Aorta (tissue), 5 donors: ENCODE results near the gene ZNF792. TPM values are rescaled to one million over a fixed set of nuclear protein-coding genes. Genes with fewer than 3 reads are reported as not detected.
"Not testable (repeated sequence)": the region's sequence is repeated elsewhere in the genome, so short reads cannot be mapped to it uniquely, and the experiment has no call there.

Experiments used
- ATAC-seq: fragments of 200-7000 bp; cut with Tn5 transposase; one replicate; pipeline ENCODE4 v1.9.1; 2022; ENCODE audit warnings: moderate library complexity; ENCODE audit not compliant: low FRiP score
- DNase-seq, 2 donors: peaks; one replicate each; pipeline ENCODE4 v3.0.0-alpha.2; 2020
- H3K27ac ChIP-seq, 2 donors: one replicate each; pipeline ENCODE4 v1.5.1; 2013; ENCODE audit warnings: low read length in 2 of 2, mild to moderate bottlenecking in 2 of 2, moderate library complexity in 2 of 2, control low read depth in 1 of 2, inconsistent platforms in 1 of 2, low read depth in 1 of 2
- H3K27me3 ChIP-seq, 2 donors: one replicate each; pipeline ENCODE4 v1.6.1; 2013; ENCODE audit warnings: control low read depth in 1 of 2, low read length in 1 of 2, mild to moderate bottlenecking in 1 of 2, moderate library complexity in 1 of 2; ENCODE audit not compliant: insufficient read depth in 2 of 2, control insufficient read depth in 1 of 2
- H3K36me3 ChIP-seq, 2 donors: one replicate each; pipeline ENCODE4 v1.6.1; 2013; ENCODE audit warnings: control low read depth in 1 of 2, low read length in 1 of 2, mild to moderate bottlenecking in 1 of 2; ENCODE audit not compliant: insufficient read depth in 2 of 2, control insufficient read depth in 1 of 2
- H3K4me1 ChIP-seq, 2 donors: one replicate each; pipeline ENCODE4 v1.6.1; 2013; ENCODE audit warnings: low read length in 2 of 2, control low read depth in 1 of 2, mild to moderate bottlenecking in 1 of 2, moderate library complexity in 1 of 2; ENCODE audit not compliant: insufficient read depth in 2 of 2, control insufficient read depth in 1 of 2
- H3K4me3 ChIP-seq, 2 donors: one replicate each; pipeline ENCODE4 v1.5.1; 2013; ENCODE audit warnings: low read length in 2 of 2, control low read depth in 1 of 2, mild to moderate bottlenecking in 1 of 2
- H3K9me3 ChIP-seq: one replicate; pipeline ENCODE4 v1.6.1; 2013; ENCODE audit warnings: mild to moderate bottlenecking, low read length; ENCODE audit not compliant: control insufficient read depth
- WGBS, 2 donors: extraction: QIAGEN DNeasy Blood & Tissue Kit; methylation state at CpG; one replicate each; pipeline ENCODE4 v1.1.7; 2013; 5-methylcytosine and 5-hydroxymethylcytosine counted together
- intact Hi-C, 2 donors: fragments of 100-400 bp; cut with DNase I; formaldehyde crosslinking; loops; one replicate each; pipeline versions ENCODE4 v1.14.2 to v1.15.0; 2022
- polyA plus RNA-seq, 2 donors: library from polyadenylated mRNA; stranded (reverse); fragments of 200-250 nt; gene quantifications; one replicate each; pipeline ENCODE4 v1.2.3, GENCODE V29; 2013
- total RNA-seq, 2 donors: library from RNA; stranded (reverse); fragmentation: NEBNext Ultra II Directional; extraction: Animal tissue kit (Norgen Biotek cat#: 25700); gene quantifications; one replicate each; pipeline ENCODE4 v1.2.1, GENCODE V29; 2021
- donor health status: healthy with polysubstance abuse.
- donor health status: Bipolar disorder and iron deficiency.
- donor health status: DM: no; HTN: no; CAD: no.
- donor health status: DM: no; HTN: no; CAD: no.
- donor health status: DM: yes; HTN: yes; CAD: no.

Gene ZNF792
- total and polyA plus RNA-seq, 4 donors, result 1.0 to 13.5 (median 3.5) TPM

DNA sequence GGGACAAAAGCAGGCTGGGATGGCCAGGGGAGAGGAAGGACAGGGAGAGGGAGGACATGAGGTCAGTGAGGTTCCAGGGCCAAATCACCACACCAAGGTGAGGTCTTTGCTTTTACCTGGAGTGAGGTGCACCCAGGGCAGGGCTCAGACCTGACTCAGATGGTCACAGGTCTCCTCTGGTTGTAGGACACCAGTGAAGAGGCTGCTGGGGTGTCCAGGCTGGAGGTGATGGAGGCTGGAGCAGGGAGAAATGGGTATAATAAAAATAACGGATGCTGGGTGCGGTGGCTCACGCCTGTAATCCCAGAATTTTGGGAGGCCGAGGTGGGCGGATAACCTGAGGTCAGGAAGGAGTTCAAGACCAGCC is 43.0 kb upstream of the ZNF792 start:
- no peaks in the 10 kb centered on the region for H3K4me1 ChIP-seq
- no peak overlapping the region for H3K27ac ChIP-seq
- no peaks in the 10 kb centered on the region for H3K27me3 ChIP-seq
- H3K4me3 ChIP-seq, result no peak overlapping the region
- DNase-seq, result no peak
- 94% methylated on average over 5 of the region's 5 CpGs for WGBS, 2 donors
- ATAC-seq, result no peak
- H3K9me3 ChIP-seq, result no peaks in the 10 kb centered on the region
- intact Hi-C loops, result no loop called here
- peaks cover 0 to 2% of the 10 kb centered on the region in 2 donors for H3K36me3 ChIP-seq

DNA sequence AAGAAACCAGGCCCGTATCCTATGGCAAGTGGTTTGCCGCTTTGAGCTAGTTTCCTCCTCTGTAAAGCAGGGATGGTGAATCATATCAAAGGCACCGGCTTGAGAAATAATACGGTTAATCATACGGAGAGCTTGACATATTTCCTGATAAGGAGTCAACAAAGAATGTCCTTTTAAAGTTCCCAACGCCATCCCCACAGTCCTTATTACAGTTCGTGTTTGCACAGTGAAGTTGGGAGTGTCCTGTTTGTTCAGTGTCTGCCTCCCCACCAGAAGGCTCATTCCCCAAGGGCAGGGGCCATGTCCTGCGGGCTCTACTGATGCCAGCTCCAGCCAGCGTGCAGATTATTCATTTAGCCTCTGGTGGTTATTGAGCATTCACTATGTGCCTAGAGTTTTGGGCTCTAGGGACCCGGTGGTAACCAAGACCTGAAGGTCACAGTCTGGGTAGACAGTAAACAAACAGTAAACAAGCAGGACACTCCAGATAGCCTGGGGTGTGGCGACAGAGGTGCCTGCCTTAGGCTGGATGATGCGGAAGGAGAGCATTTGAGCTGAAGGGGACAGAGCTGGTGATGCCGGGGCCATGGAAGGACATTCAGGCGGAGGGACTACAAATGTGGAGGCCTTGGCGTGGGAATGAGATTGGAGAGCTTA is 42.4 kb upstream of the ZNF792 start:
- H3K36me3 ChIP-seq, result peaks cover 0 to 2% of the 10 kb centered on the region in 2 donors
- intact Hi-C loops, result no loop called here

DNA sequence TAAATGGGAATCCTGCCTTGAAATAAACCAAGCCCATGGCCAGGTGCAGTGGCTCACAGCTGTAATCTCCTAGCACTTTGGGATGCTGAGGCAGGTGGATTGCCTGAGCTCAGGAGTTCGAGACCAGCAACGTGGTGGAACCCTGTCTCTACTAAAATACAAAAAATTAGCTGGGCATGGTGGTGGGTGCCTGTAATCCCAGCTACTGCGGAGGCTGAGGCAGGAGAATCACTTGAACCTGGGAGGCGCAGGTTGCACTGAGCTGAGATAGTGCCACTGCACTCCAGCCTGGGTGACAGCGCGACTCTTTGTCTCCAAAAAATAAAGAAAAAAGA is 41.9 kb upstream of the ZNF792 start:
- intact Hi-C loops, H3K4me1 ChIP-seq, ATAC-seq, H3K4me3 ChIP-seq, H3K36me3 ChIP-seq, H3K9me3 ChIP-seq, DNase-seq, H3K27me3 ChIP-seq, H3K27ac ChIP-seq: not testable (repeated sequence)
- WGBS, 2 donors, result 94 to 95% methylated on average over 6 of the region's 6 CpGs

More for the DNA sequence above, 42.4 kb upstream of the ZNF792 start:
- no peak overlapping the region for H3K27ac ChIP-seq
- H3K4me1 ChIP-seq, result no peaks in the 10 kb centered on the region
- ATAC-seq, result no peak
- no peaks in the 10 kb centered on the region for H3K27me3 ChIP-seq
- DNase-seq, result no peak
- WGBS, 2 donors, result 69 to 70% methylated on average over 15 of the region's 15 CpGs
- no peak overlapping the region for H3K4me3 ChIP-seq
- H3K9me3 ChIP-seq, result no peaks in the 10 kb centered on the region

DNA sequence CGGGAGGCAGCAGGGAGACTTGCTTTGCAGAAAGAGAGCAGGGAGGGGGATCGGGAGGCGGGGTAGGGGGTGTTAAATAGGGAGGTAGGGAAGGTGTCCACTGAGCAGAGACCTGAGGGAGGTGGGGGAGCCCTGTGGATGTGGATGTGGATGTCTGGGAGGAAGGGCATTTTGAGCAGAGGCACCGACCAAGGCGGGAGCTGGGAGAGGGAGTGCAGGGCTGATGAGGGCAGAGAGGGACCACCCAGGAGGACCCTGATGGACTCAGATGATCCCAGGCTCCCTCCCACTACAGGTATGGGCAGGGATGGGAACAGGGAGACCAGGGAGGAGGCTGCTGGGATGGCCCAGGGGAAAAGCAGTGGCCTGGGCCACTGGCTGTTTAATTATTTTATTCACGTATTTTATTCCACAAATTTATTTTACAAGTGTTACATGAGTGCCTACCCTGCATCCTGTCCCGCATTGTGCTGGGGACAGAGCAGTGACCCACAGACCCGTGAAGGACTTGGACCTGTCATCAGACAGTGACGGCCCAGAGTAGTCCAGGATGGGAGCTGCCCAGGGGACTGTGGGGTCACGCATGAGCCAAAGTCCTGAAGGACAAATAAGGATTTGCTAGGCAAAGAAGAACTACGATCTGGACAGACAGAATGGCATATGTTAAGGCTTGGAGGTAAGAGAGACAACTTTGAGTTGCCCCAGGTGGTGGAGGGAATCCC is 41.4 kb upstream of the ZNF792 start:
- no peaks in the 10 kb centered on the region for H3K27me3 ChIP-seq
- intact Hi-C loops, result no loop called here
- H3K9me3 ChIP-seq, result no peaks in the 10 kb centered on the region
- H3K27ac ChIP-seq, result no peak overlapping the region
- peaks cover 0 to 2% of the 10 kb centered on the region in 2 donors for H3K36me3 ChIP-seq
- H3K4me3 ChIP-seq, result no peak overlapping the region
- 84% methylated on average over 11 of the region's 11 CpGs for WGBS, 2 donors
- ATAC-seq (no peak), DNase-seq (no peak)
- no peaks in the 10 kb centered on the region for H3K4me1 ChIP-seq

DNA sequence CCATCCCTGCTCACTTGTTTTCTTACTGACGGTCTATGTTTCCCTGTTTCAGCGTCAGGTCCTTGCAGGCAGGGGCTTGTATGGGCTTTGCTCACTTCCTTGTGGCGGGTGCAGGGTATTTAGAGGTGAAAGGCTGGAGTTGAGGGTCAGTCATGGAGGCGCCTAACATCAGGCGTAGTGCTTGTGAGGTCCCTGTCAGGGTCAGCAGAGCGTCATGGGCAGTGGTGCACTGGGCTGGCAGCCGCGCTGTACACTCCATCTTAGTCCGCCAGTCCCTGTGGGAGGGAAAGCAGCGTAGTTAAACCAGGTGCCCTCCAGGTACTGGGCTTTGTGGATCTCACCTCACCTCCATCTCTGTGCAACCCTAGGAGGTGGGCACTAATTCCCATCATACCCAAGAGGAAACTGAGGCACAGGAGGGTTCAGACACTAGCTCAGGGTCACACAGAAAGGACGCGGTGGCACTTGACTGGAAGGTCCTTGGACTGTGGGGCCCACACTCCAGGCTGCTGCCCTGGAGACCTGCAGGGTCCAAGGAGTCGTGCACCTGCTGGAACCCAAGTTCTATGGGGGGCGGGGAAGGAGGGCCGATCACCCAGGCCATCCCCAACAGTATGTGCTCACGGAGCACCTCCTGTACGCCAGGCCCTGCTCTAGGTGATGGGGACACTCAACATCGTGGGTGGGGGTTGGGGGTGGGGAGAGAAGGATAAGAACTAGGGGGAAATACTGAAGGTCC is 40.7 kb upstream of the ZNF792 start:
- intact Hi-C loops, result no loop called here
- Histone ChIP-seq H3K27ac (no peak overlapping the region), H3K4me3 (no peak overlapping the region), H3K36me3 (no peaks in the 10 kb centered on the region), H3K9me3 (no peaks in the 10 kb centered on the region), H3K27me3 (no peaks in the 10 kb centered on the region), H3K4me1 (no peaks in the 10 kb centered on the region)
- DNase-seq, result no peak
- no peak for ATAC-seq
- 91 to 93% methylated on average over 18 of the region's 18 CpGs for WGBS, 2 donors

DNA sequence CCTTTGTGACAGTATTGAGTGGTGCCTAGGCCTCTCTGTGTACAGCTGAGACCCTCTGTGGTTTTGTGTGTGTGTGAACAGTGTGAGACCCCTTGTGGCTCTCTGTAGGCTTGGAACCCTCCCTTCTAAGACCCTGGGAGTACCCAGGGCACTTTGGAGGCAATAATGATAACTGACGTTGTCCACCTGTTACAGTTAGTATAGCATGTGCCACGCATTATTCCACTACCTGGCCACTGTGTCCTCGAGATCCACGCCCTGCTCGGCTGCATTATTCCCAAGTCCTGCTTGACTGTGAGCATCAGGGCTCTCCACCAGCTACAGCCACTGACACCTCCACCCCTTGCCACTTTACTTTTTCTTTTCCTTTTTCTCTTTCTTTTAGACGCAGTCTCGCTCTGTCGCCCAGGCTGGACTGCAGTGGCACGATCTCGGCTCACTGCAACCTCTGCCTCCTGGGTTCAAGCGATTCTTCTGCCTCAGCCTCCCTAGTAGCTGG is 38.1 kb upstream of the ZNF792 start:
- 91% methylated on average over 11 of the region's 11 CpGs for WGBS, 2 donors
- H3K27ac ChIP-seq, result no peak overlapping the region
- DNase-seq, result no peak
- H3K36me3 ChIP-seq, result no peaks in the 10 kb centered on the region
- no peaks in the 10 kb centered on the region for H3K27me3 ChIP-seq
- no peak for ATAC-seq
- H3K4me3 ChIP-seq, result no peak overlapping the region
- no peaks in the 10 kb centered on the region for H3K4me1 ChIP-seq
- no peaks in the 10 kb centered on the region for H3K9me3 ChIP-seq
- intact Hi-C loops, result no loop called here

DNA sequence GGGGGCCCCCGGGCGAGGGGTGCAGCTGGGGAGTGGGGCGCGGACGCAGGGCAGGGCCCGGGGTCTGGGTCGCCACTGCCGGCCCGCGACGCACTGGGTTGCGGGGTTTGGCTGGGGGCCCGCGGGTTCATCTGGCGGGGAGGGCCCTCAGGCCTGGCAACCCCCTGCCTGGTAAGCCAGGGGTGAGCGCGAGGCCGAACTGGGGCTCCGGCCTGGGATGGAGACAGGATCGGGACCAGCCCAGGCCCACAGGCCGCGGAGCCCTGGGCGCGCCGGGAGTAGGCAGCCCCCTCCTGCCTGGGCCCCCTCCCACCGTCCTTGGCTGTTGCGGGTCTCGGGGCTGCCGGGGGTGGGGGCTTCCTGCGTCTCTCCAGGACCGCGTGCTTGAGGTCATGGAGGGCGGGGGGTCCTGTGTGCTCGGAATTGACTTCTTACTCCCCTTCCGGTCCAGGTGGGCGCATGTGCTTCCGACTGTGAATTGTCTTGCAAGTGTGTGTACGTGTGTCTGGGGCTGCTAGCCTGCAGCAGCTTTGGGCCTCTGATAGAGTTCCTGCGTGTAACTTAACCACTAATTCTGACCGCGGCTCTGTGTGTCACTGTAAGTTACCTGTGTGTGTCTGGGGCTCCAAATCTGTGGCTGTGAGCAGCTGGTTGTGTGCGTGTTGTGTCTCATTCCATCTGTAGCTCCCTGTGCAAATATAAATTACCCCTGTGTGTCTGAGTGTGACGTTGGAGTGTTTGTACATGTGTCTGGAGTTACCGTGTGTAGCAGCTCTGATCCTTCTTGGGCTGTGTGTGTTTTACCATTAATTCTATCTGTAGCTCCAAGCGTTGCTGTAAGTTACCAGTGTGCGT is 36.8 kb upstream of the ZNF792 start:
- intact Hi-C loops, result no loop called here
- Histone ChIP-seq H3K27ac (peak overlapping the region; percentile 49 to 58), H3K9me3 (no peaks in the 10 kb centered on the region), H3K27me3 (no peaks in the 10 kb centered on the region), H3K4me1 (no peaks in the 10 kb centered on the region), H3K36me3 (no peaks in the 10 kb centered on the region), H3K4me3 (peak overlapping the region; percentile 91 to 92)
- WGBS, 2 donors, result 1 to 3% methylated on average over 27 to 46 of the region's 46 CpGs
- DNase-seq, result no peak
- no peak for ATAC-seq

DNA sequence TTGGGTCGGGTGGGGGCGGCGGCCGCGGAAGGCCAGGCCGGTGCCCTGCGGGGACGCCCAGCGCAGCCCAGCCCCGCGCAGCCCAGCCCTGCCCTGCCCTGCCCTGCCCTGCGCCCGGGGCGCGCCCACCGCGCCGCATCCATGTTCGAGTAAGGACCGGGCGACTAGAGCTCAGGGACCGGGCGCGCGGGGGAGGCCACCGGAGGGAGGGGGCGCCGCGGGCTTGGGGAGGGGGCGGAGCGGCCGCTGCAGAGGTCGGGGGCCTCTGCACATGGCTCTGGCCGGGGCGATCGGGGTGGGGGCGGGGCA is 36.3 kb upstream of the ZNF792 start:
- Histone ChIP-seq H3K27me3 (no peaks in the 10 kb centered on the region), H3K36me3 (no peaks in the 10 kb centered on the region), H3K4me1 (no peaks in the 10 kb centered on the region), H3K4me3 (peak overlapping the region; percentile 91 to 92), H3K27ac (peak overlapping the region in 1 of 2 donors; percentile 58), H3K9me3 (no peaks in the 10 kb centered on the region)
- 1% methylated on average over 21 to 37 of the region's 37 CpGs for WGBS, 2 donors
- ATAC-seq (no peak), DNase-seq (no peak)
- intact Hi-C loops, result no loop called here
